A673 (cell line): ENCODE results near the gene C1orf159.

Experiments used
- EZH2 ChIP-seq: fragments of 200-600 bp; sonication (generic); IDR thresholded peaks from 2 replicates; pipeline ENCODE4 v1.6.1; 2017; ENCODE audit warnings: borderline replicate concordance, low read depth, mild to moderate bottlenecking, mixed read lengths, antibody characterized with exemption, low read length; ENCODE audit not compliant: poor library complexity, severe bottlenecking
- TF ChIP-seq, protein P1 (sequence below): fragments of 300-800, 200-600 bp; sonication (generic); conservative IDR thresholded peaks from 2 replicates; pipeline ENCODE4 v1.5.1; 2017; ENCODE audit warnings: low read depth, mild to moderate bottlenecking, antibody characterized with exemption, low read length, moderate library complexity, mixed read lengths

- TF ChIP-seq, protein P1, sequence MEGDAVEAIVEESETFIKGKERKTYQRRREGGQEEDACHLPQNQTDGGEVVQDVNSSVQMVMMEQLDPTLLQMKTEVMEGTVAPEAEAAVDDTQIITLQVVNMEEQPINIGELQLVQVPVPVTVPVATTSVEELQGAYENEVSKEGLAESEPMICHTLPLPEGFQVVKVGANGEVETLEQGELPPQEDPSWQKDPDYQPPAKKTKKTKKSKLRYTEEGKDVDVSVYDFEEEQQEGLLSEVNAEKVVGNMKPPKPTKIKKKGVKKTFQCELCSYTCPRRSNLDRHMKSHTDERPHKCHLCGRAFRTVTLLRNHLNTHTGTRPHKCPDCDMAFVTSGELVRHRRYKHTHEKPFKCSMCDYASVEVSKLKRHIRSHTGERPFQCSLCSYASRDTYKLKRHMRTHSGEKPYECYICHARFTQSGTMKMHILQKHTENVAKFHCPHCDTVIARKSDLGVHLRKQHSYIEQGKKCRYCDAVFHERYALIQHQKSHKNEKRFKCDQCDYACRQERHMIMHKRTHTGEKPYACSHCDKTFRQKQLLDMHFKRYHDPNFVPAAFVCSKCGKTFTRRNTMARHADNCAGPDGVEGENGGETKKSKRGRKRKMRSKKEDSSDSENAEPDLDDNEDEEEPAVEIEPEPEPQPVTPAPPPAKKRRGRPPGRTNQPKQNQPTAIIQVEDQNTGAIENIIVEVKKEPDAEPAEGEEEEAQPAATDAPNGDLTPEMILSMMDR, result no peak
- TF ChIP-seq EZH2, result no peak
Observed at GRCh38 chr1:1111516-1112236, 4.2 kb downstream of the C1orf159 start.
